Bone marrow (tissue), 2 donors: Measurements from ENCODE around the gene HRH4.

Experiments
- DNase-seq, 2 donors: peaks; one replicate each; lab custom pipeline; 2025; lab: John Stamatoyannopoulos, UW

Gene HRH4

DNA sequence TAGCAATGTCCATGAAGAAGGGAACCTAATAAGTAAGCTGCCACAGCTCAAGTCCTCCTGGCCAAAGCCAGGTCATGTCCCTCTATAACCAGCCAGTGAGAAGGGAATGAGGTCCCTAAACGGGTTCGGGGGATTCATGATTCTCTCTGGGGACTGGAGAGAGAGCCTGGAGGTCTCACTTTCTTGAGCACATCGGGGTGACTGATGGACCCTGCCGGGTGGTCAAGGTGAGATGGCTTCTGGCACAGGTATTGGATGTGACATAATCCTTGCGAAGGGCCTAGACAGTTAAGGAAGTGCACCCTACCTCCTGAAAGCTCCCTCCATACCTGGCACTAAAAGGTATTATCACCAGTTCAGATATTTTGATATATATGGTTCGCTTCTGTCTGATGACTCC is 45.7 kb downstream of the HRH4 start:
- no peak for DNase-seq

- DNase-seq, result no peak
Measured at GRCh38 chr18:24509435-24509834, 49.0 kb downstream of the HRH4 start.

DNA sequence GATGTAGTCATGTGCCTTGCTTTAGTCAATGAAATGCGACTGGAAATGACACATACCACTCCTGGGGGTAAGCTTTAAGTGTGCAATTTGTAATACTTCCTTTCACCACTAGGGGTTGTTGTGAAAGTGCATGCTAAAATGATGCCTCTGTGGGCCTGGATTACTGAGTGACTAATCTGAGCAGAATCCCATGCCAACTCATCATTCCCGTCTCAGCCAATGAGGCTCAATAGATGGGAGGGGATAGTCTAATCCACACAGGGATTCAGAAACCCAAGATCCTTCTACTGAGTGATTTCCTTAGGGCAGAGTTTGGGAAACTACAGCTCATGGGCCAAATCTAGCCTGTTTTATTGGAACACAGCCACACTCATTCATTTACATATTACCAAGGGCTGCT is 54.0 kb downstream of the HRH4 start:
- DNase-seq, result peak in 1 of 2 donors; percentile 44

- no peak for DNase-seq
Measured at GRCh38 chr18:24515721-24516120, 55.3 kb downstream of the HRH4 start.

DNA sequence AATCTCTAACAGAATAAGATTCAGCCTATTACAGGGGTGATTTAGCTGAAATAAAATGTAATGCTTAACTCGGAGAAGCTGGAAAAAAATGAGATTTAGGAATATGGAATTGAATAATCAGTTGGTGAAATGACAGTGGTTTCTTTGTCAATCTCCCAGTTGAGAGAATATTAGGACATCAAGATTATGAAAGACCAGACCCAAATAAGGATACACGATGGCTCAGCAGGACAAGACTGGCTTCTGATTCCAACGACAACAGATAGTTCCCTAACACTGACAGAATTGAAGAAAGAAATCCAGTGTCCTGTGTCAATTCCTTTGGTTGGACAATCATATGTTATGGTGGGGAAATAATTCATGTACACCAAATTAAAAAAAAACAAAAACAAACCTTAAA is 55.8 kb downstream of the HRH4 start:
- DNase-seq, result no peak

- no peak for DNase-seq
Measured at GRCh38 chr18:24517554-24517953, 57.1 kb downstream of the HRH4 start.

GRCh38 chr18:24518596-24518995 is 58.2 kb downstream of the HRH4 start:
- no peak for DNase-seq
